LoVo (cell line): Measurements from ENCODE around the gene CDC26.
"Not testable (repeated sequence)": the region's sequence is repeated elsewhere in the genome, so short reads cannot be mapped to it uniquely, and the experiment has no call there.

Experiments
- DNase-seq: peaks from one replicate; pipeline ENCODE4 v3.0.0-alpha.2; 2016; ENCODE audit warnings: low spot score

CDC26 gene

GRCh38 chr9:113293285-113293878, 18.0 kb upstream of the CDC26 start:
- no peak for DNase-seq

- DNase-seq: no peak
These were observed 14.8 kb upstream of the CDC26 start for GRCh38 chr9:113290052-113290607.

- no peak for DNase-seq
These were observed 13.7 kb upstream of the CDC26 start for GRCh38 chr9:113289091-113289490.

- no peak for DNase-seq
These were observed 6.0 kb upstream of the CDC26 start for GRCh38 chr9:113281356-113281755.

- DNase-seq: no peak
These were observed 3.5 kb upstream of the CDC26 start for GRCh38 chr9:113278840-113279239.

GRCh38 chr9:113274474-113275156, 757 bp downstream of the CDC26 start:
- DNase-seq: peak; percentile 67

GRCh38 chr9:113269871-113270270, 5.5 kb downstream of the CDC26 start:
- DNase-seq: no peak

- no peak for DNase-seq
These were observed 6.0 kb downstream of the CDC26 start for GRCh38 chr9:113269355-113269754.

GRCh38 chr9:113267911-113268566, 7.3 kb downstream of the CDC26 start:
- no peak for DNase-seq

- no peak for DNase-seq
These were observed 9.2 kb downstream of the CDC26 start for GRCh38 chr9:113266174-113266573.

GRCh38 chr9:113261917-113262671, 13.3 kb downstream of the CDC26 start:
- no peak for DNase-seq

GRCh38 chr9:113258282-113258681, 17.1 kb downstream of the CDC26 start:
- DNase-seq: no peak

- DNase-seq: no peak
These were observed 17.5 kb downstream of the CDC26 start for GRCh38 chr9:113257863-113258262.

GRCh38 chr9:113255438-113255837, 19.9 kb downstream of the CDC26 start:
- no peak for DNase-seq

GRCh38 chr9:113254991-113255390, 20.4 kb downstream of the CDC26 start:
- no peak for DNase-seq

- DNase-seq: no peak
These were observed 24.6 kb downstream of the CDC26 start for GRCh38 chr9:113250807-113251206.

GRCh38 chr9:113249661-113250060, 25.7 kb downstream of the CDC26 start:
- not testable (repeated sequence) for DNase-seq

- no peak for DNase-seq
These were observed 27.7 kb downstream of the CDC26 start for GRCh38 chr9:113247640-113248039.

- DNase-seq: no peak
These were observed 28.4 kb downstream of the CDC26 start for GRCh38 chr9:113246928-113247327.

GRCh38 chr9:113245894-113246293, 29.5 kb downstream of the CDC26 start:
- DNase-seq: no peak

- DNase-seq: no peak
These were observed 30.8 kb downstream of the CDC26 start for GRCh38 chr9:113244556-113244955.

- DNase-seq: no peak
These were observed 34.2 kb downstream of the CDC26 start for GRCh38 chr9:113241161-113241560.
